Measurements from ENCODE around the gene RPL36AL.

- TF ChIP-seq CTCF (IDR thresholded peaks at IDR 0.05) = no peak
- no peak for TF ChIP-seq POLR2AphosphoS5 (IDR thresholded peaks at IDR 0.05)
Observed at GRCh38 chr14:49612251-49612650, 8.2 kb downstream of the RPL36AL start.
